Keratinocyte (primary cell): ENCODE data around the gene GATA3.

Experiments used
- EZH2 ChIP-seq: IDR thresholded peaks from one replicate; pipeline ENCODE4 v1.6.1; 2012; ENCODE audit warnings: inconsistent platforms, mild to moderate bottlenecking, low read length, moderate library complexity
- TF ChIP-seq, protein P1 (sequence below), 3 experiments: IDR thresholded peaks in 1 of 3; conservative IDR thresholded peaks in 1 of 3; optimal IDR thresholded peaks in 1 of 3; 2 replicates in 2 of 3; 3 replicates in 1 of 3; pipeline versions ENCODE3 to v1.5.1; 2011; ENCODE audit warnings: low read length in 3 of 3, mild to moderate bottlenecking in 3 of 3, moderate library complexity in 2 of 3, control low read depth in 1 of 3, inconsistent platforms in 1 of 3; ENCODE audit not compliant: insufficient read depth in 2 of 3; ENCODE audit errors: extremely low read depth in 1 of 3

DNA sequence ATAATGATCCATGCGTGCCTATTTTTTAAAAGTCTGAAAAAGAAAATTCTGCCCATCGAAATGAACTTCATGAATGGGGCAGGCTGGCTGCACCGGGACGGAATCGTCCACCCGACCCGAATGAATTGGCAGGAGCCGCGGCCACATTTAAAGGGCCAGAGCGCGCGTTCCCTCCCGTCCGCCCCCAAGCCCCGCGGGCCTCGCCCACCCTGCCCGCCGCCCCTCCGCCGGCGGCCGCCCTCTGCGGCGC, 319 bp upstream of the GATA3 start:
- TF ChIP-seq, protein P1, sequence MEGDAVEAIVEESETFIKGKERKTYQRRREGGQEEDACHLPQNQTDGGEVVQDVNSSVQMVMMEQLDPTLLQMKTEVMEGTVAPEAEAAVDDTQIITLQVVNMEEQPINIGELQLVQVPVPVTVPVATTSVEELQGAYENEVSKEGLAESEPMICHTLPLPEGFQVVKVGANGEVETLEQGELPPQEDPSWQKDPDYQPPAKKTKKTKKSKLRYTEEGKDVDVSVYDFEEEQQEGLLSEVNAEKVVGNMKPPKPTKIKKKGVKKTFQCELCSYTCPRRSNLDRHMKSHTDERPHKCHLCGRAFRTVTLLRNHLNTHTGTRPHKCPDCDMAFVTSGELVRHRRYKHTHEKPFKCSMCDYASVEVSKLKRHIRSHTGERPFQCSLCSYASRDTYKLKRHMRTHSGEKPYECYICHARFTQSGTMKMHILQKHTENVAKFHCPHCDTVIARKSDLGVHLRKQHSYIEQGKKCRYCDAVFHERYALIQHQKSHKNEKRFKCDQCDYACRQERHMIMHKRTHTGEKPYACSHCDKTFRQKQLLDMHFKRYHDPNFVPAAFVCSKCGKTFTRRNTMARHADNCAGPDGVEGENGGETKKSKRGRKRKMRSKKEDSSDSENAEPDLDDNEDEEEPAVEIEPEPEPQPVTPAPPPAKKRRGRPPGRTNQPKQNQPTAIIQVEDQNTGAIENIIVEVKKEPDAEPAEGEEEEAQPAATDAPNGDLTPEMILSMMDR (optimal IDR thresholded peaks at IDR 0.05 in 1 of 3, IDR thresholded peaks at IDR 0.05 in 1 of 3, conservative IDR thresholded peaks at IDR 0.05 in 1 of 3; ENCODE audit: extremely low read depth in 1 of 3, insufficient read depth in 2 of 3, low read length in 3 of 3): no peak
- no peak for TF ChIP-seq EZH2
